K562 (cell line): Measurements from ENCODE around the gene GPR152.

Source experiments
- ARHGAP35 ChIP-seq: fragments of 450-650 bp; IDR thresholded peaks from 2 replicates; pipeline ENCODE4 v1.6.1; 2018; ENCODE audit not compliant: partially characterized antibody
- CBX2 ChIP-seq: fragments of 200-600 bp; sonication (generic); IDR thresholded peaks from one replicate; pipeline ENCODE4 v1.6.1; 2012; ENCODE audit warnings: mild to moderate bottlenecking, low read length, inconsistent platforms; ENCODE audit not compliant: insufficient read depth, poor library complexity, severe bottlenecking
- CHD4 ChIP-seq: fragments of 200-600 bp; sonication (generic); IDR thresholded peaks from 3 replicates; pipeline ENCODE4 v1.6.1; 2012; ENCODE audit warnings: low read depth, mild to moderate bottlenecking, mixed read lengths, low read length, inconsistent platforms; ENCODE audit not compliant: insufficient read depth, insufficient replicate concordance, poor library complexity, severe bottlenecking
- CREM ChIP-seq: IDR thresholded peaks from 2 replicates; pipeline ENCODE4 v1.6.1; 2014; ENCODE audit warnings: antibody characterized with exemption, low read depth
- DEAF1 ChIP-seq: fragments of 450-650 bp; formaldehyde crosslinking; IDR thresholded peaks from 2 replicates; pipeline ENCODE4 v1.4.0; 2020; ENCODE audit warnings: mild to moderate bottlenecking, moderate library complexity
- RBFOX2 ChIP-seq: fragments of 200-400 bp; formaldehyde crosslinking; IDR thresholded peaks from 2 replicates; pipeline ENCODE4 v1.6.1; 2017; ENCODE audit warnings: low read depth, mild to moderate bottlenecking, low read length, moderate library complexity
- ZFP36 ChIP-seq: fragments of 150-350 bp; IDR thresholded peaks from 2 replicates; pipeline ENCODE4 v1.6.1; 2018; ENCODE audit warnings: low read length, low read depth; ENCODE audit not compliant: partially characterized antibody
- ZNF830 ChIP-seq: fragments of 250-450 bp; sonication (Bioruptor Pico); IDR thresholded peaks from 2 replicates; pipeline ENCODE4 v1.5.0; 2021; ENCODE audit warnings: mild to moderate bottlenecking
- TF ChIP-seq, protein P1 (sequence below), 3 experiments: IDR thresholded peaks in 2 of 3; conservative IDR thresholded peaks in 1 of 3; 2 replicates each; pipeline ENCODE4 v1.5.1; 2011 to 2012; ENCODE audit warnings: low read length in 3 of 3, mild to moderate bottlenecking in 3 of 3, control low read depth in 2 of 3, improper control_type of control experiment in 1 of 3, inconsistent platforms in 1 of 3, low read depth in 1 of 3, mixed read lengths in 1 of 3, moderate library complexity in 1 of 3; ENCODE audit not compliant: insufficient read depth in 2 of 3
- TF ChIP-seq, protein P2 (sequence below): IDR thresholded peaks from 2 replicates; pipeline ENCODE4 v1.6.1; 2014; ENCODE audit warnings: antibody characterized with exemption

DNA sequence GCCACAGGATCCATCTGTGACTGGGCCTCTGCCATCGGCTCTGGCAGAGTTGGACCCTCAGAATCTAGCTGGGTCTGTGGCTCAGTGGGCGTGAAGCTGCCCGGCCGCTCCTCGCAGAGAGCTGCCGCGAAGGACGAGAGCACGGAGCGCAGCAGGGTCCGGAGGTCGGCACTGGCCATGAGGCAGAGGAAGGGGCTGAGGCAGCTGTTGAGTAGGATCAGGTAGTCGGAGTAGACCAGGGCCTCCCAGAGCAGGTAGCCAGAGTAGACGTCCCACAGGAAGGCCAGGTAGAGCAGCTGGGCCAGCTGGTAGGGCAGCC is 912 bp downstream of the GPR152 start:
- TF ChIP-seq RBFOX2 (no peak), ZFP36 (no peak), CHD4 (no peak), CBX2 (no peak), DEAF1 (no peak), ARHGAP35 (no peak), ZNF830 (CRISPR knock-in tag) (no peak), CREM (no peak)
- TF ChIP-seq, protein P1, sequence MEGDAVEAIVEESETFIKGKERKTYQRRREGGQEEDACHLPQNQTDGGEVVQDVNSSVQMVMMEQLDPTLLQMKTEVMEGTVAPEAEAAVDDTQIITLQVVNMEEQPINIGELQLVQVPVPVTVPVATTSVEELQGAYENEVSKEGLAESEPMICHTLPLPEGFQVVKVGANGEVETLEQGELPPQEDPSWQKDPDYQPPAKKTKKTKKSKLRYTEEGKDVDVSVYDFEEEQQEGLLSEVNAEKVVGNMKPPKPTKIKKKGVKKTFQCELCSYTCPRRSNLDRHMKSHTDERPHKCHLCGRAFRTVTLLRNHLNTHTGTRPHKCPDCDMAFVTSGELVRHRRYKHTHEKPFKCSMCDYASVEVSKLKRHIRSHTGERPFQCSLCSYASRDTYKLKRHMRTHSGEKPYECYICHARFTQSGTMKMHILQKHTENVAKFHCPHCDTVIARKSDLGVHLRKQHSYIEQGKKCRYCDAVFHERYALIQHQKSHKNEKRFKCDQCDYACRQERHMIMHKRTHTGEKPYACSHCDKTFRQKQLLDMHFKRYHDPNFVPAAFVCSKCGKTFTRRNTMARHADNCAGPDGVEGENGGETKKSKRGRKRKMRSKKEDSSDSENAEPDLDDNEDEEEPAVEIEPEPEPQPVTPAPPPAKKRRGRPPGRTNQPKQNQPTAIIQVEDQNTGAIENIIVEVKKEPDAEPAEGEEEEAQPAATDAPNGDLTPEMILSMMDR (IDR thresholded peaks at IDR 0.05 in 2 of 3, conservative IDR thresholded peaks at IDR 0.05 in 1 of 3; ENCODE audit: insufficient read depth in 2 of 3, low read depth in 1 of 3, low read length in 3 of 3) = no peak
- TF ChIP-seq, protein P2, sequence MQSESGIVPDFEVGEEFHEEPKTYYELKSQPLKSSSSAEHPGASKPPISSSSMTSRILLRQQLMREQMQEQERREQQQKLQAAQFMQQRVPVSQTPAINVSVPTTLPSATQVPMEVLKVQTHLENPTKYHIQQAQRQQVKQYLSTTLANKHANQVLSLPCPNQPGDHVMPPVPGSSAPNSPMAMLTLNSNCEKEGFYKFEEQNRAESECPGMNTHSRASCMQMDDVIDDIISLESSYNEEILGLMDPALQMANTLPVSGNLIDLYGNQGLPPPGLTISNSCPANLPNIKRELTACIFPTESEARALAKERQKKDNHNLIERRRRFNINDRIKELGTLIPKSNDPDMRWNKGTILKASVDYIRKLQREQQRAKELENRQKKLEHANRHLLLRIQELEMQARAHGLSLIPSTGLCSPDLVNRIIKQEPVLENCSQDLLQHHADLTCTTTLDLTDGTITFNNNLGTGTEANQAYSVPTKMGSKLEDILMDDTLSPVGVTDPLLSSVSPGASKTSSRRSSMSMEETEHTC = no peak
